ENCODE data around the gene HCRT. TPM values are rescaled to one million over a fixed set of nuclear protein-coding genes. Genes with fewer than 3 reads are reported as not detected.

The HCRT gene
- total and polyA plus RNA-seq, 2 of the 4 experiments (the other 2 are of a cell fraction) = not detected

DNA sequence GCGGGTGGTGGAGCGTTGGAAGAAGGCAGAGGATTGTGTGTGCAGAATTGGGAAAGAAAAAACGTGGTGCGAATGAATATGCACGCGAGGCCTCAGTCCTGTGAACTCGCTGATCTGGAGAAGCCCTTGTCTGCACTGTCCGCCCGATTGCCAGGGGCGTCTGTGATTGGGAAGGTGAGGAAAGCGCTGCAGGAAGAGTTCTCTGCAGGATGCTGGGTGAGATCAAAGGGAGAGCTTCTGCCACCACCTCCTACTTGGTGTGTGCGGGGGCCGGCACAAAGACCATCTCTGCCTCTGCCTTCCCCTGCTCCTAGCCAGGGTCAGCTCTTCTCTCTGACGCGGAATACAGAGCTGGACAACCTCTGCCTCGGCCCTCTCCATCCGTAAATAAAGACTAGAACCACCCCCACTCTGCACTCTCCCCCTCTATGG, 29.6 kb downstream of the HCRT start:
- Histone ChIP-seq H3K56ac (ENCODE audit: extremely low read depth, insufficient read depth, low read length) (no peak overlapping the region), H3K4ac (ENCODE audit: low read depth, low read length) (peak overlapping the region; percentile 66), H2AFZ (replicated peaks; ENCODE audit: low read length, poor library complexity) (peak overlapping the region; percentile 94), H4K5ac (ENCODE audit: low read depth, low read length) (peak overlapping the region; percentile 60), H3K27me3 (ENCODE audit: control insufficient read depth, insufficient read depth, low read length) (no peaks in the 10 kb centered on the region), H2BK120ac (ENCODE audit: low read depth, low read length) (no peak overlapping the region), H4K20me1 (ENCODE audit: insufficient read depth, low read length) (peaks cover 39% of the 10 kb centered on the region), H4K91ac (ENCODE audit: insufficient read depth, low read depth, low read length) (no peak overlapping the region), H2BK5ac (ENCODE audit: low read depth, low read length, poor library complexity, severe bottlenecking) (no peak overlapping the region), H2AK5ac (ENCODE audit: low read depth, low read length) (peak overlapping the region; percentile 13; the same call in 1 of the 2 replicates), H3K4me1 (ENCODE audit: control insufficient read depth, insufficient read depth, low read length) (peaks cover 7% of the 10 kb centered on the region), H2AK9ac (replicated peaks; ENCODE audit: low read depth, low read length, poor library complexity) (peak overlapping the region; percentile 85), H3K18ac (ENCODE audit: low read depth, low read length) (no peak overlapping the region), H3K27ac (ENCODE audit: insufficient read depth, low read length) (no peak overlapping the region), H2BK15ac (ENCODE audit: low read depth, low read length) (no peak overlapping the region), H3K9me1 (ENCODE audit: insufficient read depth, low read length) (peaks cover 17% of the 10 kb centered on the region), H3K79me1 (ENCODE audit: low read depth in 1 of 2, low read length in 2 of 2) (peaks cover 3 to 44% of the 10 kb centered on the region in 2 experiments; a peak in 3 of 4 replicates), H3K36me3 (ENCODE audit: control insufficient read depth, insufficient read depth, low read length) (peaks cover 6% of the 10 kb centered on the region; the same call in 1 of the 2 replicates), H4K8ac (ENCODE audit: low read depth in 2 of 2, low read length in 2 of 2) (peak overlapping the region; percentile 40 to 70; a peak in 3 of 4 replicates), H3K4me2 (ENCODE audit: low read depth, low read length) (peak overlapping the region; percentile 69), H3K14ac (replicated peaks; ENCODE audit: low read depth, low read length) (peak overlapping the region; percentile 97), H3K4me3 (ENCODE audit: insufficient read depth, low read depth, low read length) (peak overlapping the region; percentile 33), H3K23ac (ENCODE audit: low read depth, low read length) (peak overlapping the region; percentile 80; the same call in 1 of the 2 replicates), H3K9ac (ENCODE audit: low read depth, low read length) (peak overlapping the region; percentile 8; the same call in 1 of the 2 replicates), H2BK20ac (ENCODE audit: low read depth, low read length) (no peak overlapping the region), H3K9me3 (ENCODE audit: control insufficient read depth, insufficient read depth, low read length) (no peaks in the 10 kb centered on the region)
- CTCF ChIA-PET = no interaction called here
- intact Hi-C loops (cut with micrococcal nuclease) (loop anchor here (1.0 kb wide), 1 partner anchor 34 kb away; the partner anchor contains the start of gene KAT2A), in situ Hi-C loops (cut with MboI; ENCODE audit: low sequenced_read_pairs) (no loop called here), dilution Hi-C loops (cut with HindIII; ENCODE audit: low sequenced_read_pairs, unreplicated experiment) (no loop called here)
- 50% methylated on average over 4 of the region's 17 CpGs; no CpG with 5 or more reads in 1 of the 2 experiments for WGBS, 2 experiments (ENCODE audit: extremely low coverage in 2 of 2, insufficient read length in 1 of 2)
- no peak for DNase-seq
- POLR2A ChIA-PET (ENCODE audit: unreplicated experiment) = no interaction called here
- no peak for TF ChIP-seq USF2 (IDR thresholded peaks at IDR 0.05; ENCODE audit: low read depth, low read length)
- no TSS peak for BruUV-seq (replicated peaks)
- no peak for ATAC-seq (ENCODE audit: low read depth)

Data from IMR-90 (cell line).